ENCODE measurements around the gene CORO2B. TPM values are rescaled to one million over a fixed set of nuclear protein-coding genes. Genes with fewer than 3 reads are reported as not detected.

Gene CORO2B
- total and polyA plus RNA-seq, 9 of the 15 experiments (the other 6 are each of a cell fraction or from before 2014, with no cell fraction given) = not detected

GRCh38 chr15:68663526-68663925 lies 84.7 kb downstream of the CORO2B start (continued):
- TF ChIP-seq ZNF318 (IDR thresholded peaks at IDR 0.05; ENCODE audit: borderline replicate concordance in 1 of 2, low read depth in 1 of 2) (no peak), FOXA3 (CRISPR knock-in tag; conservative IDR thresholded peaks at IDR 0.05 in 1 of 2, IDR thresholded peaks at IDR 0.05 in 1 of 2) (no peak), BCOR (IDR thresholded peaks at IDR 0.05) (no peak)

Data from K562 (cell line).